ENCODE results near the gene GPR55. TPM values are rescaled to one million over a fixed set of nuclear protein-coding genes. Genes with fewer than 3 reads are reported as not detected.

The GPR55 gene
- total and polyA plus RNA-seq, 2 of the 8 experiments (the other 6 are each of a cell fraction or from before 2014, with no cell fraction given) = not detected

DNA sequence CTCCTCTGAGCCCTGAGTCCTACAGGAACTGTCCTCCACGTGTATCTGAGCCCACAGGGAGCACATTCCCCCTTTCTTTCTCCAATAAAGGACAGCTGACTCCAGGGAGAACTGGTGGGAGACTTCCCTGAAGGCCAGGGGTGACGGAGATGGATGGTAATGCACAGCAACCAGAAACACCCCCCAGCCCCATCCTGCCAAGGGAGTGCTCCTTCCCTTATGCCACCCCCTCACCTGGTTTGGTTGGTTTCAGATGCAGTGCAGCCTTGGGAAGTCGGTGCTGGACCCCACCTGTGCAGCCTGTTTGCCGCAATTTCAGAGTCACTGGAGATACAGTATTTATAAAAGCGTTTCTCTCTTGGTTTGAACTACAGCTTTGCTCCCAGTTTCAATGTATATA is 24.0 kb downstream of the GPR55 start:
- Histone ChIP-seq H3K9me3 (ENCODE audit: insufficient read depth in 2 of 2, low read depth in 1 of 2, low read length in 1 of 2) (no peaks in the 10 kb centered on the region), H4K8ac (ENCODE audit: extremely low read depth, insufficient read depth, low read length) (no peak overlapping the region), H2BK15ac (ENCODE audit: low read length) (no peak overlapping the region; the same call in 1 of the 2 replicates), H2BK20ac (ENCODE audit: low read length) (no peak overlapping the region), H3K4me3 (ENCODE audit: extremely low read depth in 1 of 4, insufficient read depth in 2 of 4, low read depth in 3 of 4, low read length in 4 of 4) (no peak overlapping the region), H3K18ac (ENCODE audit: extremely low read depth, low read length) (no peak overlapping the region), H3K27ac (ENCODE audit: low read depth, low read length) (no peak overlapping the region), H3K4me1 (replicated peaks in 1 of 4; ENCODE audit: control insufficient read depth in 3 of 4, insufficient read depth in 4 of 4, low read length in 3 of 4) (peaks cover 7 to 32% (median 18%) of the 10 kb centered on the region in 4 experiments), H2AFZ (ENCODE audit: low read length) (no peak overlapping the region), H4K91ac (replicated peaks; ENCODE audit: insufficient read length, low read length) (no peak overlapping the region), H3K79me2 (ENCODE audit: control insufficient read depth in 1 of 2, insufficient read depth in 2 of 2, low read length in 2 of 2) (no peaks in the 10 kb centered on the region), H2AK5ac (ENCODE audit: low read depth, low read length) (no peak overlapping the region), H3K23me2 (ENCODE audit: low read depth, low read length) (no peaks in the 10 kb centered on the region), H2BK5ac (ENCODE audit: low read depth, low read length) (no peak overlapping the region; the same call in 1 of the 2 replicates), H2BK120ac (replicated peaks; ENCODE audit: low read depth, low read length) (no peak overlapping the region), H3K23ac (ENCODE audit: insufficient read length) (no peak overlapping the region), H3K14ac (ENCODE audit: insufficient read length) (no peak overlapping the region), H3K4me2 (ENCODE audit: insufficient read depth in 1 of 2, low read depth in 2 of 2, low read length in 2 of 2) (no peak overlapping the region), H4K5ac (ENCODE audit: insufficient read length, low read depth, low read length) (no peak overlapping the region), H3K36me3 (ENCODE audit: control insufficient read depth in 2 of 4, insufficient read depth in 4 of 4, low read length in 3 of 4) (no peaks in the 10 kb centered on the region), H2BK12ac (ENCODE audit: low read depth, low read length) (peak overlapping the region; percentile 62; the same call in 1 of the 2 replicates), H3K56ac (replicated peaks; ENCODE audit: insufficient read length, low read depth, low read length) (no peak overlapping the region), H3K79me1 (ENCODE audit: low read depth, low read length) (no peaks in the 10 kb centered on the region), H3K9ac (replicated peaks in 1 of 4; ENCODE audit: extremely low read depth in 1 of 4, low read depth in 3 of 4, low read length in 3 of 4) (no peak overlapping the region), H3K4ac (replicated peaks; ENCODE audit: insufficient read length, low read depth, low read length) (no peak overlapping the region), H4K20me1 (replicated peaks in 1 of 2; ENCODE audit: control insufficient read depth in 1 of 2, insufficient read depth in 2 of 2, low read length in 2 of 2) (no peaks in the 10 kb centered on the region), H3K27me3 (replicated peaks in 1 of 4; ENCODE audit: control insufficient read depth in 3 of 4, extremely low read depth in 1 of 4, insufficient read depth in 3 of 4, low read length in 3 of 4) (peaks cover 0 to 13% (median 0%) of the 10 kb centered on the region in 4 experiments; a peak in 3 of 7 replicates)
- DNase-seq (ENCODE audit: low read depth in 1 of 2, low spot score in 2 of 2) (no peak), FAIRE-seq (no peak)
- CTCF ChIA-PET (ENCODE audit: partially characterized antibody) = interaction anchor here (0.9 to 21.7 kb wide), 14 partner anchors 9 to 152 kb away, joined by 3 to 332 read pairs (median 7); partner anchors contain the start of genes GPR55 and ITM2C
- 70% methylated on average over 5 of the region's 5 CpGs; no CpG with 5 or more reads in 1 of the 2 experiments for WGBS, 2 experiments (ENCODE audit: extremely low coverage in 1 of 2, insufficient coverage in 1 of 2, insufficient read length in 1 of 2, insufficient replicate concordance in 2 of 2, low coverage in 1 of 2, low lambda C conversion rate in 2 of 2, missing lambda C conversion rate in 1 of 2)
- POLR2A ChIA-PET (ENCODE audit: partially characterized antibody) = interaction anchor here (0.8 to 2.1 kb wide), 2 partner anchors 24 to 563 kb away, joined by 4 to 7 read pairs; partner anchors contain the start of gene NCL
- no peak for TF ChIP-seq JUND (IDR thresholded peaks at IDR 0.05; ENCODE audit: low read length)
- TF ChIP-seq ASH2L (IDR thresholded peaks at IDR 0.05; ENCODE audit: low read length) = no peak
- no peak for TF ChIP-seq RBBP5 (IDR thresholded peaks at IDR 0.05; ENCODE audit: borderline replicate concordance, low read depth, low read length)
- TF ChIP-seq BRCA1 (IDR thresholded peaks at IDR 0.05; ENCODE audit: low read depth, low read length) = no peak
- TF ChIP-seq EP300 (IDR thresholded peaks at IDR 0.05; ENCODE audit: borderline replicate concordance in 1 of 2, low read depth in 2 of 2, low read length in 2 of 2) = no peak
- no peak for TF ChIP-seq YY1 (IDR thresholded peaks at IDR 0.05; ENCODE audit: low read depth, low read length)
- TF ChIP-seq SP1 (IDR thresholded peaks at IDR 0.05; ENCODE audit: low read depth, low read length) = no peak
- TF ChIP-seq CBX8 (IDR thresholded peaks at IDR 0.05; ENCODE audit: borderline replicate concordance, low read depth, low read length) = no peak
- TF ChIP-seq JUN (IDR thresholded peaks at IDR 0.05; ENCODE audit: low read depth, low read length) = no peak
- no peak for TF ChIP-seq SIX5 (IDR thresholded peaks at IDR 0.05; ENCODE audit: low read depth, low read length)
- no peak for TF ChIP-seq RNF2 (IDR thresholded peaks at IDR 0.05; ENCODE audit: borderline replicate concordance, low read depth, low read length, missing control alignments, poor library complexity, severe bottlenecking)
- no peak for TF ChIP-seq GTF2F1 (IDR thresholded peaks at IDR 0.05; ENCODE audit: borderline replicate concordance, low read depth, low read length)
- no peak for TF ChIP-seq MAFK (IDR thresholded peaks at IDR 0.05; ENCODE audit: low read depth, low read length)
- TF ChIP-seq HDAC6 (IDR thresholded peaks at IDR 0.05; ENCODE audit: low read depth, low read length) = no peak
- no peak for TF ChIP-seq TEAD4 (IDR thresholded peaks at IDR 0.05; ENCODE audit: low read depth, low read length)

Measured in H1 (cell line).